ENCODE measurements around the gene DHX16. TPM values are rescaled to one million over a fixed set of nuclear protein-coding genes. Genes with fewer than 3 reads are reported as not detected.

Gene DHX16
- total RNA-seq, 1 experiment from 2014 or later: 40.6 TPM

- H3K36me3 ChIP-seq (ENCODE audit: control insufficient read depth, insufficient read depth, low read length): peaks cover 5% of the 10 kb centered on the region
- H3K27me3 ChIP-seq (replicated peaks; ENCODE audit: control insufficient read depth, insufficient read depth, low read length): no peaks in the 10 kb centered on the region
- no TSS peak for BruUV-seq (replicated peaks)
- peaks cover 91% of the 10 kb centered on the region for H3K36me3 Mint-ChIP-seq (ENCODE audit: insufficient read depth, unreplicated experiment)
- H3K4me1 ChIP-seq: no peaks in the 10 kb centered on the region
- H3K4me3 Mint-ChIP-seq (ENCODE audit: unreplicated experiment): no peak overlapping the region
- no peak overlapping the region for H3K4me3 ChIP-seq (ENCODE audit: low read depth, low read length)
- peaks cover 3% of the 10 kb centered on the region for H3K27me3 Mint-ChIP-seq (ENCODE audit: insufficient read depth, unreplicated experiment)
- no peak for DNase-seq
- TF ChIP-seq CTCF (IDR thresholded peaks at IDR 0.05; ENCODE audit: insufficient read depth in 1 of 2, low read depth in 1 of 2, low read length in 1 of 2, severe bottlenecking in 1 of 2, unreplicated experiment in 1 of 2): peak in 1 of 2 experiments; percentile 26
- peaks cover 20% of the 10 kb centered on the region for H3K4me1 Mint-ChIP-seq (ENCODE audit: low read depth, unreplicated experiment)
- H3K9me3 ChIP-seq: no peaks in the 10 kb centered on the region
- CTCF ChIA-PET: interaction anchor here (0.8 kb wide), 1 partner anchor 130 kb away, joined by 3 read pairs; no protein-coding TSS in a partner anchor
- H3K27ac Mint-ChIP-seq (ENCODE audit: unreplicated experiment): no peak overlapping the region
- intact Hi-C loops (cut with micrococcal nuclease; ENCODE audit: unreplicated experiment): no loop called here
- H3K9me3 Mint-ChIP-seq (ENCODE audit: unreplicated experiment): no peaks in the 10 kb centered on the region
- POLR2A ChIA-PET: interaction anchor here (1.0 to 1.3 kb wide), 3 partner anchors 12 to 105 kb away, joined by 4 read pairs; partner anchors contain the start of gene MDC1
Measured at GRCh38 chr6:30612213-30612612, 60.6 kb downstream of the DHX16 start.

GRCh38 chr6:30611856-30612194 is 61.0 kb downstream of the DHX16 start:
- BruUV-seq (replicated peaks): no TSS peak
- Histone ChIP-seq H3K36me3 (ENCODE audit: control insufficient read depth, insufficient read depth, low read length) (peaks cover 5% of the 10 kb centered on the region), H3K9me3 (no peaks in the 10 kb centered on the region), H3K4me3 (ENCODE audit: low read depth, low read length) (no peak overlapping the region), H3K27me3 (replicated peaks; ENCODE audit: control insufficient read depth, insufficient read depth, low read length) (no peaks in the 10 kb centered on the region), H3K4me1 (no peaks in the 10 kb centered on the region)
- peaks cover 16% of the 10 kb centered on the region for H3K4me1 Mint-ChIP-seq (ENCODE audit: low read depth, unreplicated experiment)
- no peak for DNase-seq
- ChIA-PET CTCF (interaction anchor here (0.8 kb wide), 1 partner anchor 130 kb away, joined by 3 read pairs; no protein-coding TSS in a partner anchor), POLR2A (no interaction called here)
- H3K27ac Mint-ChIP-seq (ENCODE audit: unreplicated experiment): no peak overlapping the region
- intact Hi-C loops (cut with micrococcal nuclease; ENCODE audit: unreplicated experiment): no loop called here
- H3K27me3 Mint-ChIP-seq (ENCODE audit: insufficient read depth, unreplicated experiment): no peaks in the 10 kb centered on the region
- no peak for TF ChIP-seq CTCF (IDR thresholded peaks at IDR 0.05; ENCODE audit: insufficient read depth in 1 of 2, low read depth in 1 of 2, low read length in 1 of 2, severe bottlenecking in 1 of 2, unreplicated experiment in 1 of 2)
- peaks cover 90% of the 10 kb centered on the region for H3K36me3 Mint-ChIP-seq (ENCODE audit: insufficient read depth, unreplicated experiment)
- H3K4me3 Mint-ChIP-seq (ENCODE audit: unreplicated experiment): peak overlapping the region; percentile 25
- no peaks in the 10 kb centered on the region for H3K9me3 Mint-ChIP-seq (ENCODE audit: unreplicated experiment)

GRCh38 chr6:30611150-30611855 is 61.5 kb downstream of the DHX16 start:
- DNase-seq: no peak
- H3K27me3 Mint-ChIP-seq (ENCODE audit: insufficient read depth, unreplicated experiment): no peaks in the 10 kb centered on the region
- no peaks in the 10 kb centered on the region for H3K9me3 Mint-ChIP-seq (ENCODE audit: unreplicated experiment)
- Histone ChIP-seq H3K4me1 (no peaks in the 10 kb centered on the region), H3K27me3 (replicated peaks; ENCODE audit: control insufficient read depth, insufficient read depth, low read length) (no peaks in the 10 kb centered on the region), H3K4me3 (ENCODE audit: low read depth, low read length) (no peak overlapping the region), H3K36me3 (ENCODE audit: control insufficient read depth, insufficient read depth, low read length) (peaks cover 3% of the 10 kb centered on the region), H3K9me3 (no peaks in the 10 kb centered on the region)
- H3K4me3 Mint-ChIP-seq (ENCODE audit: unreplicated experiment): peak overlapping the region; percentile 25
- ChIA-PET CTCF (interaction anchor here (0.8 kb wide), 1 partner anchor 129 kb away, joined by 3 read pairs; no protein-coding TSS in a partner anchor), POLR2A (interaction anchor here (1.0 kb wide), 1 partner anchor 10 kb away, joined by 4 read pairs; no protein-coding TSS in a partner anchor)
- H3K27ac Mint-ChIP-seq (ENCODE audit: unreplicated experiment): no peak overlapping the region
- peaks cover 90% of the 10 kb centered on the region for H3K36me3 Mint-ChIP-seq (ENCODE audit: insufficient read depth, unreplicated experiment)
- BruUV-seq (replicated peaks): no TSS peak
- peaks cover 15% of the 10 kb centered on the region for H3K4me1 Mint-ChIP-seq (ENCODE audit: low read depth, unreplicated experiment)
- intact Hi-C loops (cut with micrococcal nuclease; ENCODE audit: unreplicated experiment): no loop called here
- TF ChIP-seq CTCF (IDR thresholded peaks at IDR 0.05; ENCODE audit: insufficient read depth in 1 of 2, low read depth in 1 of 2, low read length in 1 of 2, severe bottlenecking in 1 of 2, unreplicated experiment in 1 of 2): no peak

Data from Caco-2 (cell line).